Ishikawa (cell line): ENCODE measurements around the gene DEXI.

ENCODE experiments used
- CEBPB ChIP-seq: IDR thresholded peaks from 2 replicates; pipeline ENCODE4 v1.6.1; 2012
- CREB1 ChIP-seq: IDR thresholded peaks from 2 replicates; pipeline ENCODE4 v1.6.1; 2012; ENCODE audit warnings: low read depth
- EGR1 ChIP-seq: IDR thresholded peaks from 2 replicates; pipeline ENCODE4 v1.6.1; 2012
- EP300 ChIP-seq: IDR thresholded peaks from 2 replicates; pipeline ENCODE4 v1.6.1; 2012; ENCODE audit warnings: borderline replicate concordance
- NFIC ChIP-seq: IDR thresholded peaks from 2 replicates; pipeline ENCODE4 v1.6.1; 2012
- RAD21 ChIP-seq: IDR thresholded peaks from 2 replicates; pipeline ENCODE4 v1.6.1; 2012; ENCODE audit warnings: low read depth
- TAF1 ChIP-seq: IDR thresholded peaks from 2 replicates; pipeline ENCODE4 v1.6.1; 2012; ENCODE audit warnings: low read depth, mild to moderate bottlenecking
- TCF12 ChIP-seq: IDR thresholded peaks from 2 replicates; pipeline ENCODE4 v1.6.1; 2012; ENCODE audit warnings: low read depth
- TEAD4 ChIP-seq: IDR thresholded peaks from 2 replicates; pipeline ENCODE4 v1.6.1; 2012
- YY1 ChIP-seq: IDR thresholded peaks from 2 replicates; pipeline ENCODE4 v1.6.1; 2012; ENCODE audit warnings: low read depth
- TF ChIP-seq, protein P1 (sequence below): IDR thresholded peaks from 2 replicates; pipeline ENCODE4 v1.6.1; 2012; ENCODE audit warnings: low read depth, mild to moderate bottlenecking
- TF ChIP-seq, protein P2 (sequence below): IDR thresholded peaks from 2 replicates; pipeline ENCODE4 v1.6.1; 2012
- TF ChIP-seq, protein P3 (sequence below): IDR thresholded peaks from 2 replicates; pipeline ENCODE4 v1.6.1; 2012

DNA sequence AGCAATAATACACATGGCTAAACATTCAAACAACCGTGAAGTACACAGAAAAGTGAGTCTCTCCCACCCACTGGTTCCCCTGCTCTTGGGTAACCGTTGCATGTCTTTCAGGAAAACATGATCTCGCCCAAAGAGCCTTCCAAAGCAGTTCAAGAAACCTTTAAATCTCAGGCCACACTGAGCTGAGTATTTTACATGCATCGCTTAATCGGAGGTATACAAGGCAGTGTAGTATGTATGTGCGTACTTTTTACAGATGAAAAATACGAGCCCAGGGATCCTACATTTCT lies 741 bp upstream of the DEXI start:
- TF ChIP-seq, protein P1, sequence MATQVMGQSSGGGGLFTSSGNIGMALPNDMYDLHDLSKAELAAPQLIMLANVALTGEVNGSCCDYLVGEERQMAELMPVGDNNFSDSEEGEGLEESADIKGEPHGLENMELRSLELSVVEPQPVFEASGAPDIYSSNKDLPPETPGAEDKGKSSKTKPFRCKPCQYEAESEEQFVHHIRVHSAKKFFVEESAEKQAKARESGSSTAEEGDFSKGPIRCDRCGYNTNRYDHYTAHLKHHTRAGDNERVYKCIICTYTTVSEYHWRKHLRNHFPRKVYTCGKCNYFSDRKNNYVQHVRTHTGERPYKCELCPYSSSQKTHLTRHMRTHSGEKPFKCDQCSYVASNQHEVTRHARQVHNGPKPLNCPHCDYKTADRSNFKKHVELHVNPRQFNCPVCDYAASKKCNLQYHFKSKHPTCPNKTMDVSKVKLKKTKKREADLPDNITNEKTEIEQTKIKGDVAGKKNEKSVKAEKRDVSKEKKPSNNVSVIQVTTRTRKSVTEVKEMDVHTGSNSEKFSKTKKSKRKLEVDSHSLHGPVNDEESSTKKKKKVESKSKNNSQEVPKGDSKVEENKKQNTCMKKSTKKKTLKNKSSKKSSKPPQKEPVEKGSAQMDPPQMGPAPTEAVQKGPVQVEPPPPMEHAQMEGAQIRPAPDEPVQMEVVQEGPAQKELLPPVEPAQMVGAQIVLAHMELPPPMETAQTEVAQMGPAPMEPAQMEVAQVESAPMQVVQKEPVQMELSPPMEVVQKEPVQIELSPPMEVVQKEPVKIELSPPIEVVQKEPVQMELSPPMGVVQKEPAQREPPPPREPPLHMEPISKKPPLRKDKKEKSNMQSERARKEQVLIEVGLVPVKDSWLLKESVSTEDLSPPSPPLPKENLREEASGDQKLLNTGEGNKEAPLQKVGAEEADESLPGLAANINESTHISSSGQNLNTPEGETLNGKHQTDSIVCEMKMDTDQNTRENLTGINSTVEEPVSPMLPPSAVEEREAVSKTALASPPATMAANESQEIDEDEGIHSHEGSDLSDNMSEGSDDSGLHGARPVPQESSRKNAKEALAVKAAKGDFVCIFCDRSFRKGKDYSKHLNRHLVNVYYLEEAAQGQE: no peak
- no peak for TF ChIP-seq CEBPB
- no peak for TF ChIP-seq EP300
- TF ChIP-seq TAF1: no peak
- no peak for TF ChIP-seq TEAD4
- TF ChIP-seq, protein P2, sequence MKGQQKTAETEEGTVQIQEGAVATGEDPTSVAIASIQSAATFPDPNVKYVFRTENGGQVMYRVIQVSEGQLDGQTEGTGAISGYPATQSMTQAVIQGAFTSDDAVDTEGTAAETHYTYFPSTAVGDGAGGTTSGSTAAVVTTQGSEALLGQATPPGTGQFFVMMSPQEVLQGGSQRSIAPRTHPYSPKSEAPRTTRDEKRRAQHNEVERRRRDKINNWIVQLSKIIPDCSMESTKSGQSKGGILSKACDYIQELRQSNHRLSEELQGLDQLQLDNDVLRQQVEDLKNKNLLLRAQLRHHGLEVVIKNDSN: no peak
- no peak for TF ChIP-seq TCF12
- TF ChIP-seq NFIC: no peak
- TF ChIP-seq, protein P3, sequence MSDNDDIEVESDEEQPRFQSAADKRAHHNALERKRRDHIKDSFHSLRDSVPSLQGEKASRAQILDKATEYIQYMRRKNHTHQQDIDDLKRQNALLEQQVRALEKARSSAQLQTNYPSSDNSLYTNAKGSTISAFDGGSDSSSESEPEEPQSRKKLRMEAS: no peak
- TF ChIP-seq RAD21: no peak
- no peak for TF ChIP-seq CREB1
- TF ChIP-seq EGR1: no peak
- TF ChIP-seq YY1: no peak
